ENCODE results near the gene RARA.

- TF ChIP-seq GATA2 (IDR thresholded peaks at IDR 0.05; ENCODE audit: low read depth, low read length), result peak; percentile 83
- no peak for TF ChIP-seq GATA3 (IDR thresholded peaks at IDR 0.05; ENCODE audit: low read depth, low read length)
Measured at GRCh38 chr17:40349895-40350688, 41.1 kb downstream of the RARA start.

Measured in SH-SY5Y (cell line).